Small intestine (tissue), 7 donors: Measurements from ENCODE around the gene REN. TPM values are rescaled to one million over a fixed set of nuclear protein-coding genes. Genes with fewer than 3 reads are reported as not detected.
A peak's percentile ranks its signal among the peaks of the same experiment; 100 is the strongest.

Source experiments
- DNase-seq, 2 donors: peaks; one replicate each; pipeline versions ENCODE4 v3.0.0 to v3.0.0-alpha.2; 2013
- FAIRE-seq: peaks from 2 replicates; lab custom pipeline; 2012; peaks lifted over from hg19 to GRCh38; lab: Jason Lieb, UNC
- H3K27ac ChIP-seq, 3 donors: one replicate each; pipeline ENCODE4 v1.5.1; 2013; ENCODE audit warnings: low read length in 2 of 3, mild to moderate bottlenecking in 2 of 3, control low read depth in 1 of 3, inconsistent platforms in 1 of 3, low read depth in 1 of 3, moderate library complexity in 1 of 3
- H3K27me3 ChIP-seq, 3 donors: one replicate each; pipeline ENCODE4 v1.6.1; 2013; ENCODE audit warnings: low read length in 3 of 3, inconsistent platforms in 1 of 3; ENCODE audit not compliant: control insufficient read depth in 3 of 3, insufficient read depth in 3 of 3
- H3K36me3 ChIP-seq, 3 donors: one replicate each; pipeline ENCODE4 v1.6.1; 2013; ENCODE audit warnings: low read length in 3 of 3, inconsistent platforms in 1 of 3, low read depth in 1 of 3, mild to moderate bottlenecking in 1 of 3, moderate library complexity in 1 of 3; ENCODE audit not compliant: control insufficient read depth in 3 of 3, insufficient read depth in 2 of 3
- H3K4me1 ChIP-seq, 3 donors: one replicate each; pipeline ENCODE4 v1.6.1; 2013; ENCODE audit warnings: low read length in 2 of 3, inconsistent platforms in 1 of 3, low read depth in 1 of 3, mild to moderate bottlenecking in 1 of 3, moderate library complexity in 1 of 3; ENCODE audit not compliant: control insufficient read depth in 3 of 3, insufficient read depth in 2 of 3
- H3K4me3 ChIP-seq, 3 donors: one replicate each; pipeline ENCODE4 v1.5.1; 2013; ENCODE audit warnings: low read length in 3 of 3, control low read depth in 1 of 3, inconsistent platforms in 1 of 3, low read depth in 1 of 3, mild to moderate bottlenecking in 1 of 3, moderate library complexity in 1 of 3
- H3K9me3 ChIP-seq, 2 donors: one replicate each; pipeline ENCODE4 v1.6.1; 2013; ENCODE audit warnings: low read depth in 1 of 2, low read length in 1 of 2; ENCODE audit not compliant: control insufficient read depth in 2 of 2, insufficient read depth in 1 of 2
- WGBS, 3 donors: extraction: QIAGEN DNeasy Blood & Tissue Kit; methylation state at CpG; one replicate each; pipeline ENCODE4 v1.1.7; 2013; 5-methylcytosine and 5-hydroxymethylcytosine counted together
- polyA plus RNA-seq, 4 donors: library from polyadenylated mRNA; stranded (reverse) in 3 of 4; unstranded in 1 of 4; fragments of 200-250 nt in 3 of 4; fragments of 120-200 nt in 1 of 4; gene quantifications; one replicate each; pipeline versions ENCODE4 v1.2.1 to v1.2.3, GENCODE V29; 2013
- donor health status: healthy with polysubstance abuse.
- donor health status: control.
- donor health status: control.
- donor health status: Bipolar disorder and iron deficiency.
- donor health status: healthy.

The REN gene
- polyA plus RNA-seq, 4 donors, result 0.04 to 418 TPM; not detected in 2

DNA sequence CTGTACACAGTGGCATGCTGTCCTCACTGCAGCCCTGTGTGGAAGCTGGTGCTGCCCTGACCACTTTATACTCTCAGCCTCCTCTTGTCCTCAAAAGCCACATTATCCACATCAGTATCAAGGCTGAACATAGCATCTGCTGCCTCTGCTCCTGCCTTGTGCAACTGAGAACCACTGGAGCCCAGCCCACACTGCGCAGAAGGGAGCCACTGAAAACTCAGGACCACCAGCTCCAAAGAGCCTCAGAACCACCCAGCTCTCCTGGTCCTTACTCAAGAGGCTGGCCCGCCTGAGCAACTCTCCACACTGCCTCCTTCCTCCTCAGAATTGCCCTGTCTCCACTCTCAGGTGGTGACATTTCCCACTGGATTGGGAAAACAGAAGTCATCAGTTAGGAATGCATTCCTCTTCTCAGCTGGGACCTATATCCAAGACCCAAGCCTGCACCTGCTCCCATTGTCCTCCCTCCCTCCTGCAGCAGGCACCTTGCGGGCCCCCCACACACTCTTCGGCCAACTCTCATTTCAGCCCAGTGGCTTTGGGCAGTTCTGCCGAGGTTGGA, 37.1 kb upstream of the REN start:
- H3K4me1 ChIP-seq, result peaks cover 0 to 27% (median 0%) of the 10 kb centered on the region in 3 donors
- FAIRE-seq, result no peak
- H3K36me3 ChIP-seq, result peaks cover 0 to 43% (median 0%) of the 10 kb centered on the region in 3 donors
- no peak for DNase-seq
- H3K9me3 ChIP-seq, result no peaks in the 10 kb centered on the region
- H3K4me3 ChIP-seq, result no peak overlapping the region
- H3K27ac ChIP-seq, result no peak overlapping the region
- no peaks in the 10 kb centered on the region for H3K27me3 ChIP-seq
- 88 to 93% (median 90%) methylated on average over 5 of the region's 5 CpGs for WGBS, 3 donors

DNA sequence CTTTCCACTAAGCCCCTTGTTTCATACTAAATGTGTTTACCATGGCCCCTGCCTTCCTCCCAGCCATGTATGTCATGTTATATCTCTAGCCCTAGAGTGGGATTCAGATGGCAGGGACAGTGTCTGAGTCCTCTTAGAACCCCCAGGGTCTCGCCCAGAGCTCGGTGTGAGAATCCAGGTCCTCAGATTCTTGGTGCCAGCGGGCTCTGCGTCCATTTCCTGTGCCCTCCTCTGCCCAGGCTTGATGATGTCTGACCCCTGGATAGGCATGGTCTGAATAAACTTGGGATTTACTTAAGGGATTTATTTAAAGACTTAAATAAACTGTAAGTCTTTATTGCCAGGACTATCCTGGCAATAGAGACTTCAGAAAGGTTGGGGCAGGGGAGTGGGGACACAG, 36.3 kb upstream of the REN start:
- no peak overlapping the region for H3K4me3 ChIP-seq
- peaks cover 0 to 49% (median 0%) of the 10 kb centered on the region in 3 donors for H3K36me3 ChIP-seq
- H3K27me3 ChIP-seq, result no peaks in the 10 kb centered on the region
- H3K27ac ChIP-seq, result no peak overlapping the region
- H3K9me3 ChIP-seq, result no peaks in the 10 kb centered on the region
- DNase-seq, result no peak
- H3K4me1 ChIP-seq, result peaks cover 0 to 30% (median 0%) of the 10 kb centered on the region in 3 donors
- WGBS, 3 donors, result 85 to 93% (median 87%) methylated on average over 4 of the region's 4 CpGs
- FAIRE-seq, result no peak

DNA sequence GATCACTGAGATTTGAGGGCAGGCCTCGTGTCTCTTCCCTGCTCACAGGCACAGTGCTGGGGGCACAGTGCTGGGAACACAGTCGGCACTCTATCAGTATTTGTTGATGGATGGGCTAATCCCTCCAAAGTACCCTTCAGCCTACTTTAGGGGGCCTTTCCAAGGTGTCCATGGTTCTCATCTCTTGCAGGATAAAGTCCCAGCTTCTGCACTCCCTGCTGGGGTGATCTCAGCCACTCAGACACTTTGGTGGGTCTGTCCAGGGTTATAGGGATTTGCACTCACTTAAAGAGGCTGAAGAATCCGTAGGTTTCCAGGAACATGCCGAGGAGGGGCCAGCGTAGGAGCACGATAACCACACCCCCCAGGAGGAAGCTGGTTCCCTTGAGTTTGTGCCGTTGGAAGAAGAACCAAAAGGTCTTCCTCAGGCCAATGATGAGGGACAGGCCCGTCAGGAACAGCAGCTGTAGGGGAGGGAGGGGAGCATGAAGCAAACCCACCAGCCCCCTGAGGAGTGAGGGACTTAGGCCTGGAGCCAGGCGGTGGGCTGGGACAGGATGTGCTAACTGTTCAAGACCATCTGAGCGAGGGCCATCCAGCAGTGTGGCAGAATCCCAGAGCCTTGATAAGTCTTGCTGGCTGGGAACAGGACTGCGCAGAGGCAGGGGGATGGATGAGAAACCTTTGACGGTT, 35.4 kb upstream of the REN start:
- Histone ChIP-seq H3K9me3 (no peaks in the 10 kb centered on the region), H3K4me3 (no peak overlapping the region), H3K27ac (no peak overlapping the region), H3K27me3 (no peaks in the 10 kb centered on the region), H3K36me3 (peaks cover 0 to 55% (median 0%) of the 10 kb centered on the region in 3 donors), H3K4me1 (peaks cover 0 to 31% (median 0%) of the 10 kb centered on the region in 3 donors)
- FAIRE-seq, result no peak
- DNase-seq, result no peak
- WGBS, 3 donors, result 80 to 87% (median 86%) methylated on average over 12 of the region's 12 CpGs

DNA sequence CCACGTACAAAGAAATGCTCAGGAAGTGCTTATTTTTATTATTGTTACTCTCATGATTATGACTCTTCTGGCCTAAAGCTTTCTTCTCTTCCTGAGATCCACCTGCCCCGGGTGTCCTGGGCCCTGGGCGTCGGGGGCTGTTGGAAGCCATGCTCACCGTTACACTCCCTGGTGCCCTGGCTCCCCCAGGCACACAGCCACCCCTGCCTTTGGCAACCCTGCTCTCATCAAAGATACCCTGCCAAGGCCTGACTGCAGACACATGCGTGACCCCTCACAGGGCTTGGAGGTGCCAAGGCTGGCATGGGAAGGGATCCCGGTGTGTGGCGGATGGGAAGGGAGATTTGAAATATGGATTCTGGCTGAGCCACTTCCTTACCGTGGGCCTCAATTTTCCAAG, 33.4 kb upstream of the REN start:
- Histone ChIP-seq H3K27me3 (no peaks in the 10 kb centered on the region), H3K4me3 (no peak overlapping the region), H3K9me3 (no peaks in the 10 kb centered on the region), H3K4me1 (peaks cover 0 to 40% (median 0%) of the 10 kb centered on the region in 3 donors), H3K27ac (no peak overlapping the region), H3K36me3 (peaks cover 0 to 58% (median 0%) of the 10 kb centered on the region in 3 donors)
- WGBS, 3 donors, result 79 to 82% (median 79%) methylated on average over 9 of the region's 9 CpGs
- DNase-seq, result no peak
- no peak for FAIRE-seq

DNA sequence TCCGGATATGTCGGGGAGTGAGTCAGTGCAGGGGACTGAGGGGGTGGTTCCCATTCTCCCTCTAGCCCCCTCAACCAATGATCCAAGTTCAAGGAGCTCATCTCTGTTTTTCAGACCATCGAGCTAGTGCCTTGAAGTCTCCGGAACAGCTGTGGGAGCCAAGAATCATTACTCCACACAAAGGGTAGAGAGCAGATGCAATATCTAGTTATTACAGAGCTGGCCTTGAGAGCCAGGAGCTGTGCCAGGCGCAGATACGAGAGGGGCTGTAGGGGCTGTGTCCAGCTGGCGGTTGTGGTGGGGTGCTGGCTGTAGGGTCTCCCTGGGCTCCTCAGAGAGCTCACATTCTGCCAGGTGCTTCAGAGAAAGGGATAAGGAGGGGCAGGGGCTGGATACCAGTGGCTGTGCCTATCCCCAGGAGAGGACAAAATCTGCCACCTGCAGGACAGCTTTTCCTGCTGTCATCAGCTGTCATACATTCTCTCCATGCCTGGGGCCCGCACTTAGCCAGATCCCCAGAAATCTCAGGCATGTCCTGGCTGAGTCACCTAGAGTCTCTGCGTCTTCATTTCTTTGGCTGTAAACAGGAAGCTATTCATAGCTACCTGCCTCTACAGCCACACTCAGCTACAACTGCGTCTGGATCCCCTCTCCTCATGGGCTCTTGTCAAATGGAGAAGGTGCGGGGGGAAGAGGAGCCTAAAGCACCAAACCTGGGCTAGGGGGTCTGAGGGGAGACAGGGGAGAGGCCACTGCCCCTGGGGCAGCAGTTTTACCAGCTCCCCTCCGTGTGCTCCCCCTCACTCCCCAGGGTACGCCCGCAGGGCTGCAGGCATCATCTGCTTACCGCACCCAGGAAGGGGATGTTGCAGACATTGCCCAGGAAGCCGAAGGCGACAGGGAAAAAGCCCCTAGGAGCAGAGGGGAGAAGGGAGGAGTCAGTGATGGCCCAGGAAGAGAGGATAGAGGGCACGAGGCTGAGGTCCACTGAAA, 32.5 kb upstream of the REN start:
- no peak for FAIRE-seq
- 40 to 55% (median 50%) methylated on average over 18 of the region's 18 CpGs for WGBS, 3 donors
- H3K27ac ChIP-seq, result peak overlapping the region in 1 of 3 donors; percentile 51
- DNase-seq, result peak; percentile 47 to 69
- peaks cover 0 to 57% (median 0%) of the 10 kb centered on the region in 3 donors for H3K36me3 ChIP-seq
- no peak overlapping the region for H3K4me3 ChIP-seq
- no peaks in the 10 kb centered on the region for H3K27me3 ChIP-seq
- peaks cover 0 to 49% (median 0%) of the 10 kb centered on the region in 3 donors for H3K4me1 ChIP-seq
- H3K9me3 ChIP-seq, result no peaks in the 10 kb centered on the region

DNA sequence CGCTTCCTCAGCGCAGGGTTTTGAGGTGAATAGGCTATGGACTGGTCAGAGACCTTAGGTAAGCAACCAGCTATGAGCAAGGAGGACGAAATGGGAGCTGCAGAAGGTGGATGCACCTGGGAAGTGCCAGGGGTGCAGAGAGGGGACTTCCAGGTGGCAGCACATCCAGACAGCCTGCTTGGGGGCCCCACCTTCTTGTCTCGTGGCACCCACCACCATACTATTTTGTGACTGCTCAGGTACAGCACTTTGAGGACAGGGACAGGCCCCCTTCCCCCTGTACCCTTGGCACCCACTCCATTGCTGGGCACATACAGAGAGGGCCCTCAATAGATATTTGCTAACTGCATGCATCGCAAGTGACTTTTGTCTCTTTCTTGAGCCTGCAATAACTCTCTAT, 30.9 kb upstream of the REN start:
- Histone ChIP-seq H3K36me3 (peaks cover 0 to 44% (median 0%) of the 10 kb centered on the region in 3 donors), H3K9me3 (no peaks in the 10 kb centered on the region), H3K4me1 (peaks cover 0 to 63% (median 0%) of the 10 kb centered on the region in 3 donors), H3K27me3 (no peaks in the 10 kb centered on the region), H3K27ac (no peak overlapping the region), H3K4me3 (no peak overlapping the region)
- WGBS, 3 donors, result 79 to 85% (median 84%) methylated on average over 5 of the region's 5 CpGs
- FAIRE-seq (no peak), DNase-seq (no peak)

DNA sequence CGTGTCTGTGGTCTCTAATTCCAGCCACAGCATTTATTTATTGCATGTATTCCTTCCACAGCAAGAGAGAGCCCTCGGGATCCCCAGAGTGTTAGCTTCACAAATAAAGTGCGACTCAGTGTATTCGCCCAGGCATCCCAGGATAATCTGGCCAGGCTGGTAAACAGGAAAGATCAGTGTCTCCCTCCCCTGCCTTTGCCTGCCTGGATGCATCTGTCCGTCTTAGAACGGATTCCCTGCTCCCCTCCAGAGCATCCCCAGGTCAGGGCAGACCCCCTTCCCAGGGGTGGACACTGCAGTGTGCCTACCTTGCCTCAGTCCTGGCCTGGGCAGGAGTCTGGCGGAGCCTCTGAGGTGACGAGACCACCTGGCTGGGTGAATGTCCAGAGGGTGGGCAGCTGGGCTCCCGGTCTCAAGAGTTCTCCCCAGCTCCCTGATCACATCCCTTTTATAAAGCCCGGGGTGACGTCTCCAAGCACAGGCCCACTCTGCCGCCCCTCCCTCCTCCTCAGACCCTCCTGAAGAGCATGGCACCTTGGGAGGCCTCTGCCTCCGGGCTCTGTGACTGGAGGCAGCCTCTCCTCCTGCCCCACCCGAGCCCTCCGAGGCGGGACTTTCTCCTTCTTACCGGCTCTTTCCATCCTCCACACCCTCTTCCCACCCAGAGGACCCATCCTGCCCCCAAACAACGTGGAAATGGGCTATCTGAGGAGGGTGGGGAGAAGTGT, 30.1 kb upstream of the REN start, which contains the start of gene KISS1:
Gene KISS1, minus strand, starts transcription at position 424 of the 728 bp plus-strand sequence. CDS start 3,615 bp downstream, outside the sequence.
- H3K4me3 ChIP-seq, result no peak within 1 kb of the TSS
- H3K27ac ChIP-seq, result no peak within 1 kb of the TSS
- WGBS, 3 donors, result 53 to 60% (median 57%) methylated on average over 17 to 18 of the region's 18 CpGs
- no peak for DNase-seq
- H3K4me1 ChIP-seq, result peaks cover 0 to 72% (median 0%) of the 10 kb centered on the region in 3 donors
- no peak for FAIRE-seq
- H3K36me3 ChIP-seq, result peaks cover 0 to 37% (median 0%) of the 10 kb centered on the region in 3 donors
- no peaks in the 10 kb centered on the region for H3K9me3 ChIP-seq
- no peaks in the 10 kb centered on the region for H3K27me3 ChIP-seq
